HepG2 (cell line): Measurements from ENCODE around the gene CREBBP.

ENCODE experiments used
- CEBPZ ChIP-seq: IDR thresholded peaks from 2 replicates; pipeline ENCODE4 v1.6.1; 2012; ENCODE audit warnings: low read length, improper control_type of control experiment
- CREB1 ChIP-seq, 2 experiments: fragments of 450-650 bp in 1 of 2; IDR thresholded peaks; 2 replicates each; pipeline ENCODE4 v1.6.1; 2016 to 2017; ENCODE audit warnings: control low read depth in 1 of 2, mild to moderate bottlenecking in 1 of 2, missing compliant biosample characterization in 1 of 2, missing genetic modification characterization in 1 of 2
- ELF4 ChIP-seq: sonication (generic); formaldehyde crosslinking; IDR thresholded peaks from 2 replicates; pipeline ENCODE4 v1.5.0; 2020; ENCODE audit warnings: missing genetic modification reagents, mild to moderate bottlenecking, moderate library complexity, borderline replicate concordance
- GTF2F1 ChIP-seq: fragments of 150-350 bp; IDR thresholded peaks from 2 replicates; pipeline ENCODE4 v1.6.1; 2014; ENCODE audit warnings: low read length
- MYNN ChIP-seq: sonication (generic); formaldehyde crosslinking; IDR thresholded peaks from 2 replicates; pipeline ENCODE4 v1.4.0; 2020; ENCODE audit warnings: mild to moderate bottlenecking, low read depth, missing genetic modification reagents
- NFAT5 ChIP-seq: sonication (generic); formaldehyde crosslinking; IDR thresholded peaks from 2 replicates; pipeline ENCODE4 v1.4.0; 2020; ENCODE audit warnings: missing genetic modification reagents
- PBX2 ChIP-seq: IDR thresholded peaks from 2 replicates; pipeline ENCODE4 v1.6.1; 2016; ENCODE audit warnings: control low read depth
- RAD21 ChIP-seq: fragments of 450-650 bp; formaldehyde crosslinking; IDR thresholded peaks from 2 replicates; pipeline ENCODE4 v1.5.0; 2020; ENCODE audit warnings: mild to moderate bottlenecking
- YY1 ChIP-seq: IDR thresholded peaks from 2 replicates; pipeline ENCODE4 v1.6.1; 2011; ENCODE audit warnings: low read length, low read depth, moderate library complexity, mild to moderate bottlenecking; ENCODE audit not compliant: insufficient read depth, insufficient replicate concordance
- ZMAT5 ChIP-seq: sonication (generic); formaldehyde crosslinking; IDR thresholded peaks from 2 replicates; pipeline ENCODE4 v1.5.0; 2020; ENCODE audit warnings: mild to moderate bottlenecking, low read depth, missing genetic modification reagents, borderline replicate concordance
- ZNF431 ChIP-seq: sonication (generic); formaldehyde crosslinking; IDR thresholded peaks from 2 replicates; pipeline ENCODE4 v1.9.0; 2022; ENCODE audit warnings: missing genetic modification reagents, low read depth, mild to moderate bottlenecking, borderline replicate concordance

- TF ChIP-seq CEBPZ (no peak), ZNF431 (CRISPR knock-in tag) (no peak), CREB1 (IDR thresholded peaks at IDR 0.05) (no peak), CREB1 (CRISPR knock-in tag; IDR thresholded peaks at IDR 0.05) (no peak), GTF2F1 (no peak), ZMAT5 (CRISPR knock-in tag) (no peak), RAD21 (no peak), YY1 (no peak), PBX2 (CRISPR knock-in tag) (no peak), MYNN (no peak), ELF4 (no peak), NFAT5 (CRISPR knock-in tag) (no peak)
Observed at GRCh38 chr16:3889059-3889458, 8.5 kb upstream of the CREBBP start.
